Measurements from ENCODE around the gene AADACL2.
"Not testable (repeated sequence)": the region's sequence is repeated elsewhere in the genome, so short reads cannot be mapped to it uniquely, and the experiment has no call there.

AADACL2 gene

GRCh38 chr3:151733613-151734012 is at the start of gene AADACL2:
AADACL2 (plus strand) TSS chr3:151733927; CDS start chr3:151734036, 109 bp downstream.
- DNase-seq, result no peak

- no peak for DNase-seq
Observed at GRCh38 chr3:151684094-151684493, 49.6 kb upstream of the AADACL2 start.

- DNase-seq, result no peak
Observed at GRCh38 chr3:151686257-151686656, 47.5 kb upstream of the AADACL2 start.

GRCh38 chr3:151687076-151687475 is 46.7 kb upstream of the AADACL2 start:
- no peak for DNase-seq

GRCh38 chr3:151688571-151688970 is 45.2 kb upstream of the AADACL2 start:
- no peak for DNase-seq

GRCh38 chr3:151690645-151691044 is 43.1 kb upstream of the AADACL2 start:
- DNase-seq, result no peak

- DNase-seq, result no peak
Observed at GRCh38 chr3:151697496-151697895, 36.2 kb upstream of the AADACL2 start.

- no peak for DNase-seq
Observed at GRCh38 chr3:151707216-151707615, 26.5 kb upstream of the AADACL2 start.

GRCh38 chr3:151708868-151709267 is 24.9 kb upstream of the AADACL2 start:
- no peak for DNase-seq

GRCh38 chr3:151709847-151710246 is 23.9 kb upstream of the AADACL2 start:
- DNase-seq, result no peak

GRCh38 chr3:151721294-151721693 is 12.4 kb upstream of the AADACL2 start:
- DNase-seq, result no peak

GRCh38 chr3:151722856-151723255 is 10.9 kb upstream of the AADACL2 start:
- DNase-seq, result no peak

- no peak for DNase-seq
Observed at GRCh38 chr3:151724576-151725562, 8.9 kb upstream of the AADACL2 start.

GRCh38 chr3:151726016-151726415 is 7.7 kb upstream of the AADACL2 start:
- no peak for DNase-seq

GRCh38 chr3:151732861-151733260 is 866 bp upstream of the AADACL2 start:
- DNase-seq, result no peak

- DNase-seq, result no peak
Observed at GRCh38 chr3:151740581-151740980, 6.9 kb downstream of the AADACL2 start.

GRCh38 chr3:151743855-151744254 is 10.1 kb downstream of the AADACL2 start:
- DNase-seq, result no peak

- DNase-seq, result no peak
Observed at GRCh38 chr3:151750181-151750580, 16.5 kb downstream of the AADACL2 start.

GRCh38 chr3:151750678-151751077 is 17.0 kb downstream of the AADACL2 start:
- DNase-seq, result no peak

- DNase-seq, result no peak
Observed at GRCh38 chr3:151751161-151751560, 17.4 kb downstream of the AADACL2 start.

GRCh38 chr3:151753846-151754245 is 20.1 kb downstream of the AADACL2 start:
- DNase-seq, result no peak

- no peak for DNase-seq
Observed at GRCh38 chr3:151761581-151761980, 27.9 kb downstream of the AADACL2 start.

- DNase-seq, result not testable (repeated sequence)
Observed at GRCh38 chr3:151764699-151765098, 31.0 kb downstream of the AADACL2 start.

- DNase-seq, result no peak
Observed at GRCh38 chr3:151765685-151766084, 32.0 kb downstream of the AADACL2 start.

- no peak for DNase-seq
Observed at GRCh38 chr3:151766454-151766853, 32.7 kb downstream of the AADACL2 start.
